Neural cell (in vitro differentiated cells): ENCODE measurements around the gene DENND6A. TPM values are rescaled to one million over a fixed set of nuclear protein-coding genes. Genes with fewer than 3 reads are reported as not detected.

Experiments used
- H2AFZ ChIP-seq: fragments of 200-600, 300-800 bp; sonication (generic), shearing (Covaris generic); 2 replicates; pipeline ENCODE4 v1.6.0; 2014; ENCODE audit warnings: low read depth, mild to moderate bottlenecking, antibody characterized with exemption, low read length, moderate library complexity
- H3F3A ChIP-seq: fragments of 200-600 bp; shearing (Covaris generic); 2 replicates; pipeline ENCODE4 v1.6.1; 2016; ENCODE audit warnings: mild to moderate bottlenecking, moderate library complexity, mixed read lengths, antibody characterized with exemption, low read length; ENCODE audit not compliant: insufficient read depth, poor library complexity, severe bottlenecking
- H3K27ac ChIP-seq: fragments of 200-600, 300-800 bp; sonication (generic), shearing (Covaris generic); 2 replicates; pipeline ENCODE4 v1.5.1; 2014; ENCODE audit warnings: mild to moderate bottlenecking, low read length, moderate library complexity
- H3K27me3 ChIP-seq: fragments of 300-800, 200-600 bp; sonication (generic), shearing (Covaris generic); 2 replicates; pipeline ENCODE4 v1.6.0; 2014; ENCODE audit warnings: mild to moderate bottlenecking, low read depth, low read length, moderate library complexity; ENCODE audit not compliant: insufficient read depth
- H3K36me3 ChIP-seq: fragments of 300-800, 200-600 bp; sonication (generic), shearing (Covaris generic); 2 replicates; pipeline ENCODE4 v1.5.1; 2014; ENCODE audit warnings: mild to moderate bottlenecking, antibody characterized with exemption, low read length, moderate library complexity; ENCODE audit not compliant: insufficient read depth
- H3K4me2 ChIP-seq: fragments of 300-800, 200-600 bp; sonication (generic), shearing (Covaris generic); 2 replicates; pipeline ENCODE4 v1.6.0; 2014; ENCODE audit warnings: mild to moderate bottlenecking, low read length
- H3K4me3 ChIP-seq: fragments of 300-800, 200-600 bp; sonication (generic), shearing (Covaris generic); 2 replicates; pipeline ENCODE4 v1.5.1; 2014; ENCODE audit warnings: mild to moderate bottlenecking, low read length, moderate library complexity
- H3K79me2 ChIP-seq: fragments of 200-600 bp; shearing (Covaris generic); replicated peaks from 2 replicates; pipeline ENCODE4 v1.6.0; 2014; ENCODE audit warnings: mild to moderate bottlenecking, low read length, moderate library complexity; ENCODE audit not compliant: insufficient read depth
- H3K9ac ChIP-seq: fragments of 300-800, 200-600 bp; sonication (generic), shearing (Covaris generic); 2 replicates; pipeline ENCODE4 v1.6.1; 2016; ENCODE audit warnings: mild to moderate bottlenecking, low read length, mixed read lengths
- H3K9me2 ChIP-seq: fragments of 200-600 bp; shearing (Covaris generic); 2 replicates; pipeline ENCODE4 v1.6.1; 2016; ENCODE audit warnings: mild to moderate bottlenecking, low read length, mixed read lengths; ENCODE audit not compliant: insufficient read depth
- H3K9me3 ChIP-seq: fragments of 200-600, 300-800 bp; sonication (generic), shearing (Covaris generic); 2 replicates; pipeline ENCODE4 v1.6.1; 2016; ENCODE audit warnings: mild to moderate bottlenecking, mixed run types, low read length, moderate library complexity, mixed read lengths
- H4K20me1 ChIP-seq: fragments of 200-600 bp; shearing (Covaris generic); 2 replicates; pipeline ENCODE4 v1.6.1; 2016; ENCODE audit warnings: mild to moderate bottlenecking, mixed run types; ENCODE audit not compliant: insufficient read depth
- CTCF ChIP-seq: fragments of 450-650 bp; IDR thresholded peaks from 2 replicates; pipeline ENCODE4 v1.5.1; 2014; ENCODE audit warnings: antibody characterized with exemption, mild to moderate bottlenecking, moderate library complexity; ENCODE audit not compliant: poor library complexity, severe bottlenecking
- EP300 ChIP-seq: fragments of 450-650 bp; conservative IDR thresholded peaks from 2 replicates; pipeline ENCODE4 v1.6.1; 2014; ENCODE audit warnings: antibody characterized with exemption, mild to moderate bottlenecking, moderate library complexity; ENCODE audit not compliant: poor library complexity, severe bottlenecking
- EZH2 ChIP-seq: fragments of 200-600, 300-800 bp; shearing (Covaris generic), sonication (generic); IDR thresholded peaks from 2 replicates; pipeline ENCODE4 v1.6.1; 2014; ENCODE audit warnings: antibody characterized with exemption, low read length, borderline replicate concordance, mild to moderate bottlenecking; ENCODE audit not compliant: insufficient read depth, poor library complexity, severe bottlenecking
- MXI1 ChIP-seq: fragments of 450-650 bp; conservative IDR thresholded peaks from 2 replicates; pipeline ENCODE4 v1.6.1; 2014; ENCODE audit warnings: antibody characterized with exemption, mild to moderate bottlenecking; ENCODE audit not compliant: poor library complexity, severe bottlenecking
- POLR2AphosphoS5 ChIP-seq: IDR thresholded peaks from 2 replicates; pipeline ENCODE4 v1.6.1; 2012
- RAD21 ChIP-seq: fragments of 450-650 bp; conservative IDR thresholded peaks from 2 replicates; pipeline ENCODE4 v1.6.1; 2014; ENCODE audit warnings: antibody characterized with exemption, mild to moderate bottlenecking, moderate library complexity
- REST ChIP-seq: IDR thresholded peaks from 2 replicates; pipeline ENCODE4 v1.6.1; 2012; ENCODE audit warnings: borderline replicate concordance
- SMC3 ChIP-seq: fragments of 450-650 bp; conservative IDR thresholded peaks from 2 replicates; pipeline ENCODE4 v1.6.1; 2014; ENCODE audit warnings: antibody characterized with exemption, mild to moderate bottlenecking, moderate library complexity; ENCODE audit not compliant: poor library complexity
- TAF1 ChIP-seq: IDR thresholded peaks from 2 replicates; pipeline ENCODE4 v1.6.1; 2012; ENCODE audit warnings: low read depth
- polyA plus RNA-seq: library from polyadenylated mRNA; depleted of rRNA; stranded (reverse); fragments of >200 nt; gene quantifications from 2 replicates; pipeline ENCODE4 v1.2.3, GENCODE V29; 2014

Gene DENND6A
- polyA plus RNA-seq, 1 donor from 2014 or later: 24.0 TPM

- TF ChIP-seq TAF1 (no peak), MXI1 (no peak), REST (no peak), CTCF (no peak), SMC3 (no peak), POLR2AphosphoS5 (no peak), RAD21 (no peak), EZH2 (no peak), EP300 (no peak)
- H3K9me3 ChIP-seq: no peaks in the 10 kb centered on the region
Observed at GRCh38 chr3:57658536-57658935, 34.3 kb downstream of the DENND6A start.

GRCh38 chr3:57655727-57656126 lies 37.1 kb downstream of the DENND6A start:
- TF ChIP-seq RAD21 (no peak), SMC3 (no peak), EP300 (no peak)
- no peaks in the 10 kb centered on the region for H3K79me2 ChIP-seq
- no peaks in the 10 kb centered on the region for H3K9me3 ChIP-seq
- H3K36me3 ChIP-seq: peaks cover 4% of the 10 kb centered on the region
- H3F3A ChIP-seq: no peaks in the 10 kb centered on the region
- H3K9me2 ChIP-seq: no peaks in the 10 kb centered on the region
- no peak overlapping the region for H2AFZ ChIP-seq
- H3K9ac ChIP-seq: no peak overlapping the region
- H3K27me3 ChIP-seq: no peaks in the 10 kb centered on the region
- H3K27ac ChIP-seq: no peak overlapping the region
- H3K4me3 ChIP-seq: no peak overlapping the region
- no peak overlapping the region for H3K4me2 ChIP-seq
- H4K20me1 ChIP-seq: no peaks in the 10 kb centered on the region

More at GRCh38 chr3:57658536-57658935, 34.3 kb downstream of the DENND6A start:
- Histone ChIP-seq H3K79me2 (no peaks in the 10 kb centered on the region), H4K20me1 (no peaks in the 10 kb centered on the region), H3F3A (no peaks in the 10 kb centered on the region), H3K27ac (no peak overlapping the region), H3K9ac (no peak overlapping the region), H3K27me3 (no peaks in the 10 kb centered on the region), H2AFZ (no peak overlapping the region), H3K4me3 (no peak overlapping the region), H3K9me2 (no peaks in the 10 kb centered on the region), H3K4me2 (no peak overlapping the region), H3K36me3 (no peaks in the 10 kb centered on the region)

- no peaks in the 10 kb centered on the region for H3F3A ChIP-seq
- no peaks in the 10 kb centered on the region for H3K9me3 ChIP-seq
- no peaks in the 10 kb centered on the region for H3K9me2 ChIP-seq
- no peak overlapping the region for H2AFZ ChIP-seq
- TF ChIP-seq MXI1: no peak
- no peak for TF ChIP-seq EP300
- TF ChIP-seq REST: no peak
- TF ChIP-seq POLR2AphosphoS5: no peak
- TF ChIP-seq TAF1: no peak
- TF ChIP-seq RAD21: no peak
- TF ChIP-seq CTCF: no peak
- no peak for TF ChIP-seq EZH2
- TF ChIP-seq SMC3: no peak
- no peaks in the 10 kb centered on the region for H3K79me2 ChIP-seq
- H3K4me2 ChIP-seq: no peak overlapping the region
- peaks cover 4% of the 10 kb centered on the region for H3K36me3 ChIP-seq
- H3K27ac ChIP-seq: no peak overlapping the region
- H3K9ac ChIP-seq: no peak overlapping the region
- H3K4me3 ChIP-seq: no peak overlapping the region
- H3K27me3 ChIP-seq: no peaks in the 10 kb centered on the region
- no peaks in the 10 kb centered on the region for H4K20me1 ChIP-seq
Observed at GRCh38 chr3:57654267-57654666, 38.6 kb downstream of the DENND6A start.
